PC-3 (cell line): ENCODE results near the gene UGGT2. TPM values are rescaled to one million over a fixed set of nuclear protein-coding genes. Genes with fewer than 3 reads are reported as not detected.
A peak's percentile ranks its signal among the peaks of the same experiment; 100 is the strongest.

ENCODE experiments used
- ATAC-seq: fragments of 200-7000 bp; cut with Tn5 transposase; 2 replicates; pipeline ENCODE4 v1.9.1; 2020; ENCODE audit warnings: mild to moderate bottlenecking, moderate library complexity
- Bru-seq: library from RNA; stranded (reverse); fragments of 400-500 nt; gene quantifications from one replicate; lab custom pipeline; 2021; lab: Mats Ljungman, UMichigan
- BruChase-seq, 2 experiments: library from RNA; stranded (reverse); fragments of 400-500 nt; gene quantifications; one replicate each; lab custom pipeline; 2021; lab: Mats Ljungman, UMichigan
- BruUV-seq: library from RNA; stranded (reverse); fragments of 400-500 nt; replicated peaks from 2 replicates; lab custom pipeline; 2021; lab: Mats Ljungman, UMichigan
- CTCF ChIA-PET: fragments of 300-600 bp; sonication (Branson Sonifier 250); formaldehyde crosslinking; loops from one replicate; lab custom pipeline; 2022; ENCODE audit warnings: antibody characterized with exemption; lab: Charles Lee
- POLR2A ChIA-PET: fragments of 300-600 bp; sonication (Branson Sonifier 250); formaldehyde crosslinking; loops from one replicate; lab custom pipeline; 2022; ENCODE audit warnings: antibody characterized with exemption; ENCODE audit not compliant: unreplicated experiment; lab: Charles Lee
- DNase-seq: peaks from one replicate; pipeline ENCODE4 v3.0.0-alpha.2; 2015
- H2AFZ ChIP-seq: fragments of 300-600 bp; sonication (generic); 2 replicates; pipeline ENCODE4 v1.6.0; 2016; ENCODE audit warnings: antibody characterized with exemption, low read length
- H3F3A ChIP-seq: fragments of 300-600 bp; sonication (generic); one replicate; pipeline ENCODE4 v1.6.0; 2017; ENCODE audit warnings: antibody characterized with exemption, low read length, control low read depth, mild to moderate bottlenecking; ENCODE audit not compliant: unreplicated experiment
- H3K27ac ChIP-seq: fragments of 300-600 bp; sonication (generic); 2 replicates; pipeline ENCODE4 v1.5.1; 2016; ENCODE audit warnings: mild to moderate bottlenecking, low read length
- H3K27me3 ChIP-seq: fragments of 300-600 bp; sonication (generic); 2 replicates; pipeline ENCODE4 v1.6.1; 2016; ENCODE audit warnings: low read length, mixed read lengths
- H3K36me3 ChIP-seq: fragments of 300-600 bp; sonication (generic); 2 replicates; pipeline ENCODE4 v1.6.1; 2016; ENCODE audit warnings: low read depth, mixed run types, low read length, mixed read lengths
- H3K4me1 ChIP-seq: fragments of 300-600 bp; sonication (generic); 2 replicates; pipeline ENCODE4 v1.5.1; 2016; ENCODE audit warnings: low read length; ENCODE audit not compliant: insufficient read depth
- H3K4me2 ChIP-seq: fragments of 300-600 bp; sonication (generic); 2 replicates; pipeline ENCODE4 v1.6.0; 2016; ENCODE audit warnings: low read length
- H3K4me3 ChIP-seq: fragments of 300-600 bp; sonication (generic); 2 replicates; pipeline ENCODE4 v1.5.1; 2016; ENCODE audit warnings: mild to moderate bottlenecking, low read length, mixed read lengths
- H3K79me2 ChIP-seq: fragments of 300-600 bp; sonication (generic); 2 replicates; pipeline ENCODE4 v1.6.1; 2017; ENCODE audit warnings: low read length, mixed read lengths
- H3K9ac ChIP-seq: fragments of 300-600 bp; sonication (generic); 2 replicates; pipeline ENCODE4 v1.6.0; 2016; ENCODE audit warnings: mild to moderate bottlenecking, low read length
- H3K9me2 ChIP-seq: fragments of 300-600 bp; sonication (generic); replicated peaks from 2 replicates; pipeline ENCODE4 v1.6.1; 2016; ENCODE audit warnings: mixed run types, low read length, mixed read lengths
- H3K9me3 ChIP-seq: fragments of 300-600 bp; sonication (generic); 2 replicates; pipeline ENCODE4 v1.6.1; 2016; ENCODE audit warnings: low read length, mixed read lengths
- H4K20me1 ChIP-seq: fragments of 300-600 bp; sonication (generic); 2 replicates; pipeline ENCODE4 v1.6.1; 2016; ENCODE audit warnings: low read length, mixed read lengths
- CTCF ChIP-seq: fragments of 300-600 bp; sonication (generic); conservative IDR thresholded peaks from 2 replicates; pipeline ENCODE4 v1.5.1; 2017; ENCODE audit warnings: antibody characterized with exemption, low read depth, mild to moderate bottlenecking, low read length
- EZH2 ChIP-seq: fragments of 300-600 bp; sonication (generic); IDR thresholded peaks from one replicate; pipeline ENCODE4 v1.6.1; 2017; ENCODE audit warnings: antibody characterized with exemption, mild to moderate bottlenecking, low read length; ENCODE audit not compliant: unreplicated experiment
- EZH2phosphoT487 ChIP-seq: fragments of 300-600 bp; sonication (generic); IDR thresholded peaks from 2 replicates; pipeline ENCODE4 v1.6.1; 2018; ENCODE audit warnings: mild to moderate bottlenecking, antibody characterized with exemption, low read length, borderline replicate concordance
- intact Hi-C: fragments of 100-400 bp; cut with micrococcal nuclease; formaldehyde crosslinking; loops from 2 replicates; pipeline ENCODE4 v1.9.0; 2023
- long read RNA-seq: library from polyadenylated mRNA; unstranded; transcript quantifications from one replicate; pipeline ENCODE4 v2.0.0, GENCODE V29; 2021; ENCODE audit not compliant: unreplicated experiment
- total RNA-seq: library from RNA; depleted of rRNA; stranded (reverse); fragments of >200 nt; gene quantifications from 2 replicates; pipeline ENCODE4 v1.2.3, GENCODE V29; 2014; rRNA removed

The UGGT2 gene, protein sequence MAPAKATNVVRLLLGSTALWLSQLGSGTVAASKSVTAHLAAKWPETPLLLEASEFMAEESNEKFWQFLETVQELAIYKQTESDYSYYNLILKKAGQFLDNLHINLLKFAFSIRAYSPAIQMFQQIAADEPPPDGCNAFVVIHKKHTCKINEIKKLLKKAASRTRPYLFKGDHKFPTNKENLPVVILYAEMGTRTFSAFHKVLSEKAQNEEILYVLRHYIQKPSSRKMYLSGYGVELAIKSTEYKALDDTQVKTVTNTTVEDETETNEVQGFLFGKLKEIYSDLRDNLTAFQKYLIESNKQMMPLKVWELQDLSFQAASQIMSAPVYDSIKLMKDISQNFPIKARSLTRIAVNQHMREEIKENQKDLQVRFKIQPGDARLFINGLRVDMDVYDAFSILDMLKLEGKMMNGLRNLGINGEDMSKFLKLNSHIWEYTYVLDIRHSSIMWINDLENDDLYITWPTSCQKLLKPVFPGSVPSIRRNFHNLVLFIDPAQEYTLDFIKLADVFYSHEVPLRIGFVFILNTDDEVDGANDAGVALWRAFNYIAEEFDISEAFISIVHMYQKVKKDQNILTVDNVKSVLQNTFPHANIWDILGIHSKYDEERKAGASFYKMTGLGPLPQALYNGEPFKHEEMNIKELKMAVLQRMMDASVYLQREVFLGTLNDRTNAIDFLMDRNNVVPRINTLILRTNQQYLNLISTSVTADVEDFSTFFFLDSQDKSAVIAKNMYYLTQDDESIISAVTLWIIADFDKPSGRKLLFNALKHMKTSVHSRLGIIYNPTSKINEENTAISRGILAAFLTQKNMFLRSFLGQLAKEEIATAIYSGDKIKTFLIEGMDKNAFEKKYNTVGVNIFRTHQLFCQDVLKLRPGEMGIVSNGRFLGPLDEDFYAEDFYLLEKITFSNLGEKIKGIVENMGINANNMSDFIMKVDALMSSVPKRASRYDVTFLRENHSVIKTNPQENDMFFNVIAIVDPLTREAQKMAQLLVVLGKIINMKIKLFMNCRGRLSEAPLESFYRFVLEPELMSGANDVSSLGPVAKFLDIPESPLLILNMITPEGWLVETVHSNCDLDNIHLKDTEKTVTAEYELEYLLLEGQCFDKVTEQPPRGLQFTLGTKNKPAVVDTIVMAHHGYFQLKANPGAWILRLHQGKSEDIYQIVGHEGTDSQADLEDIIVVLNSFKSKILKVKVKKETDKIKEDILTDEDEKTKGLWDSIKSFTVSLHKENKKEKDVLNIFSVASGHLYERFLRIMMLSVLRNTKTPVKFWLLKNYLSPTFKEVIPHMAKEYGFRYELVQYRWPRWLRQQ (N-terminal part only)
- 12.2 and 24.3 TPM in 2 replicates for total RNA-seq
- Bru-seq, nascent RNA = percentile 72 among the genes with signal in this experiment
- BruChase-seq, experiment 1, labeled RNA remaining after a 6-hour chase = percentile 59 among the genes with signal in this experiment
- BruChase-seq, experiment 2, labeled RNA remaining after a 2-hour chase = percentile 75 among the genes with signal in this experiment
- long read RNA-seq, full-length matches to known transcripts = 10 of 28 reads
- long read RNA-seq, partial matches to known transcripts = 8 of 28 reads
- long read RNA-seq, other reads (novel, unspliced or antisense) = 10 of 28 reads

DNA sequence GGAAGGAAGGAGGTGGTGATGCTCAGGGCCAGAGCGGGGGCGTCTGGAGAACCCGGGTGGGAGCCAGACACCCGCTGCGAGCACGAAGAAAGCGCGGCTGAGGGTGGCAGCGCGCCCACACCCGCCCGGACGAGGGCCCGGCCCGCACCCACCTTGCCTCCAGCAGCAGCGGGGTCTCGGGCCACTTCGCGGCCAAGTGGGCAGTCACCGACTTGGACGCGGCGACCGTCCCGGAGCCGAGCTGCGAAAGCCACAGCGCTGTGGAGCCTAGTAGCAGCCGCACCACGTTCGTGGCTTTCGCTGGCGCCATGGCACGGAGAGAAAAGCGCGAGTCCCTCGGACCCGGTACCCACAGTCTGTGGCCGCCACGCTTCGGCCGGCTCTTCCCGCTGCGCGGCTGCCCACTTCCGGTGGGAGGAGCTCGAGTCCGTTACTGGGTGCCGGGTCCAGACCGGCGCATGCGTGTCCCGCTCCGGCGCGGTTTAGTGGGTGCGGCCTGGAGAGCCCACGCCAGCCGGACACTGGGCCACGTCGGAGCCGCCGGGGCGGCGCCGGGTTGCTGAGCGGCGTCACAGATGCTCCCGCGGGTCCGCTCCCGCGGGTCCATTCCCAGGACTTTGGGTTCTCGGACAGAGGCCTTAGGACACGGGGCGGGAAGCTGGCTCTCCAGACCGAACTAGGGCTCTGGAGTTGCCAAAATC lies at the start of gene UGGT2:
Gene UGGT2, minus strand, starts transcription at position 399 of the 701 bp plus-strand sequence. Its CDS starts 89 bp downstream, at position 310.
- H2AFZ ChIP-seq = peak within 1 kb of the TSS; percentile 82
- no peaks in the 10 kb centered on the region for H3K9me3 ChIP-seq
- no peaks in the 10 kb centered on the region for H3K4me1 ChIP-seq
- POLR2A ChIA-PET = interaction anchor here (0.7 to 1.0 kb wide), 3 partner anchors 25 to 1380 kb away, joined by 4 to 7 read pairs (median 4); no protein-coding TSS in a partner anchor
- peak; percentile 91 for DNase-seq
- CTCF ChIA-PET = interaction anchor here (0.7 to 0.8 kb wide), 2 partner anchors 33 to 50 kb away, joined by 3 to 4 read pairs; no protein-coding TSS in a partner anchor
- H3F3A ChIP-seq = no peaks in the 10 kb centered on the region
- intact Hi-C loops = loop anchor here (2.0 to 5.0 kb wide), 2 partner anchors 32 to 1379 kb away; partner anchors contain the start of gene RAP2A
- no peak for TF ChIP-seq EZH2phosphoT487
- no peak for TF ChIP-seq CTCF
- TF ChIP-seq EZH2 = no peak
- H3K79me2 ChIP-seq = peaks cover 25% of the 10 kb centered on the region
- no TSS peak for BruUV-seq
- peak within 1 kb of the TSS; percentile 82 for H3K4me2 ChIP-seq
- H3K9ac ChIP-seq = peak within 1 kb of the TSS; percentile 85
- no peaks in the 10 kb centered on the region for H4K20me1 ChIP-seq
- H3K36me3 ChIP-seq = no peaks in the 10 kb centered on the region
- ATAC-seq = peak; percentile 99
- no peaks in the 10 kb centered on the region for H3K27me3 ChIP-seq
- peak within 1 kb of the TSS; percentile 83 for H3K27ac ChIP-seq
- peak within 1 kb of the TSS; percentile 80 for H3K4me3 ChIP-seq
- no peaks in the 10 kb centered on the region for H3K9me2 ChIP-seq

DNA sequence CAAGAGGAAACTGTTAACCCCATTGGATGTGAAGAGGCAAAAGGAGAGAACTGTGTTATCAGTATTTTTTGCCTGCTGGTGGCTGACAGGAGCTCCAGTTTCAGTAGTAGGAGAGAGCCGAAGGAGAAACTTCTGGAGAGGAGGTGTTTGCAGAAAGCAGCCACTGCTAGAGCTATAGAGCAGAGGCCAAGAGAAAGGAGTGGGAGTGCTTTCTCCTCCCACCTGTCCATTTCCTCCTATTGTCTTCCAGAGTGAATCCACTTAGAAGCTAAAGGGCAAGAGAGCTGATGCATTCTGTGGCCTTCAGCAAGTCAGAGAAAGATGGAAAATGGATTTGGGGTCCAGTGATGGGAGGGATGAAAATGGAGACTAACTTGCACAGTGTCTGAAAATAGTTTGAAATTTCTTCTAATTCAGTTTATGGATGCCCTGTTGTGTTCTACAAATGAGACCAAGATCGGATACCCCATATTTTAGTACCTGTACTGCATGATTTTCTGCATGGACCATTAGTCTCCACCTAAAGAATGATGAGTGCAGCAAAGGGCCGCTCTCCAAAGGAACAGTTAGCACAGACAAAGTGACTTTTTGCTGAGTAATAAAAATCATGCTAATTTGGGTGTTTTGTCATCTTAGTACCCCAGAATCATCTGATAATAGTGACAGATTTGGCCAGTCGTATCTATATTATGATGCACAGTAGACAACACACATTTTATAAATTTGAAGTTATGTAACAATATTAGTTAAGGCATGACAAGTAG lies 47.4 kb upstream of the UGGT2 start:
- Histone ChIP-seq H3K79me2 (no peaks in the 10 kb centered on the region), H3K27ac (no peak overlapping the region), H3K4me1 (peaks cover 9% of the 10 kb centered on the region), H3K4me3 (no peak overlapping the region), H3F3A (no peaks in the 10 kb centered on the region), H3K36me3 (no peaks in the 10 kb centered on the region), H3K9me3 (no peaks in the 10 kb centered on the region), H3K9me2 (no peaks in the 10 kb centered on the region), H3K9ac (no peak overlapping the region), H2AFZ (no peak overlapping the region), H3K4me2 (no peak overlapping the region), H4K20me1 (no peaks in the 10 kb centered on the region), H3K27me3 (no peaks in the 10 kb centered on the region)
- CTCF ChIA-PET = no interaction called here
- POLR2A ChIA-PET = no interaction called here
- TF ChIP-seq EZH2phosphoT487 = no peak
- no peak for ATAC-seq
- intact Hi-C loops = no loop called here
- BruUV-seq = no TSS peak
- no peak for DNase-seq
